Thoracic aorta (tissue), 2 donors: ENCODE results near the gene TBC1D19. TPM values are rescaled to one million over a fixed set of nuclear protein-coding genes. Genes with fewer than 3 reads are reported as not detected.

Source experiments
- ATAC-seq: fragments of 150-250 bp; one replicate; pipeline ENCODE4 v1.8.0; 2017; ENCODE audit warnings: low read depth; ENCODE audit not compliant: insufficient number of reproducible peaks, low FRiP score
- DNase-seq: peaks from one replicate; pipeline ENCODE4 v3.0.0-alpha.2; 2020; ENCODE audit warnings: low spot score
- H3K27ac ChIP-seq, 2 donors: fragments of 200-600 bp; sonication (generic); 1 replicate in 1 of 2; 2 replicates in 1 of 2; pipeline ENCODE4 v1.5.1; 2016; ENCODE audit warnings: mild to moderate bottlenecking in 2 of 2, moderate library complexity in 2 of 2
- H3K27me3 ChIP-seq: fragments of 200-600 bp; sonication (generic); replicated peaks from 2 replicates; pipeline ENCODE4 v1.6.0; 2016; ENCODE audit warnings: mild to moderate bottlenecking; ENCODE audit not compliant: insufficient read depth
- H3K36me3 ChIP-seq: fragments of 200-600 bp; sonication (generic); one replicate; pipeline ENCODE4 v1.5.1; 2016
- H3K4me1 ChIP-seq, 2 donors: fragments of 200-600 bp; sonication (generic); 1 replicate in 1 of 2; 2 replicates in 1 of 2; pipeline versions ENCODE4 v1.5.1 to v1.6.0; 2016; ENCODE audit warnings: low read depth in 2 of 2, mild to moderate bottlenecking in 1 of 2; ENCODE audit not compliant: control insufficient read depth in 1 of 2
- H3K4me3 ChIP-seq: fragments of 200-600 bp; sonication (generic); 2 replicates; pipeline ENCODE4 v1.5.1; 2016; ENCODE audit warnings: mild to moderate bottlenecking
- H3K9me3 ChIP-seq: fragments of 200-600 bp; sonication (generic); 2 replicates; pipeline ENCODE4 v1.5.1; 2016
- CTCF ChIP-seq: fragments of 200-600 bp; sonication (generic); IDR thresholded peaks from one replicate; pipeline ENCODE4 v1.5.1; 2019; ENCODE audit warnings: antibody characterized with exemption
- total RNA-seq, 2 donors: library from RNA; depleted of rRNA; stranded (reverse); fragments of >200 nt; gene quantifications; one replicate each; pipeline versions ENCODE4 v1.1.0 to v1.2.3, GENCODE V29; 2016

The TBC1D19 gene
- total RNA-seq, 2 donors from 2014 or later, result 9.1 to 19.4 TPM

GRCh38 chr4:26558166-26558895, 25.6 kb upstream of the TBC1D19 start:
- H3K9me3 ChIP-seq, result no peaks in the 10 kb centered on the region
- H3K27me3 ChIP-seq, result no peaks in the 10 kb centered on the region
- ATAC-seq, result no peak
- TF ChIP-seq CTCF, result no peak
- H3K36me3 ChIP-seq, result no peaks in the 10 kb centered on the region
- no peak for DNase-seq
- no peak overlapping the region for H3K4me3 ChIP-seq
- no peak overlapping the region for H3K27ac ChIP-seq
- H3K4me1 ChIP-seq, result no peaks in the 10 kb centered on the region

GRCh38 chr4:26566133-26566532, 17.8 kb upstream of the TBC1D19 start:
- ATAC-seq (no peak), DNase-seq (no peak)
- Histone ChIP-seq H3K36me3 (no peaks in the 10 kb centered on the region), H3K9me3 (no peaks in the 10 kb centered on the region), H3K27me3 (no peaks in the 10 kb centered on the region), H3K4me3 (no peak overlapping the region), H3K4me1 (peaks cover 0 to 2% of the 10 kb centered on the region in 2 donors), H3K27ac (no peak overlapping the region)
- TF ChIP-seq CTCF, result no peak

GRCh38 chr4:26568446-26568994, 15.4 kb upstream of the TBC1D19 start:
- ATAC-seq (no peak), DNase-seq (no peak)
- no peak overlapping the region for H3K27ac ChIP-seq
- peaks cover 0 to 2% of the 10 kb centered on the region in 2 donors for H3K4me1 ChIP-seq
- no peak for TF ChIP-seq CTCF
- no peaks in the 10 kb centered on the region for H3K9me3 ChIP-seq
- H3K27me3 ChIP-seq, result no peaks in the 10 kb centered on the region
- H3K36me3 ChIP-seq, result no peaks in the 10 kb centered on the region
- H3K4me3 ChIP-seq, result no peak overlapping the region

- Histone ChIP-seq H3K4me3 (no peak overlapping the region), H3K4me1 (peaks cover 0 to 2% of the 10 kb centered on the region in 2 donors), H3K27me3 (no peaks in the 10 kb centered on the region), H3K9me3 (no peaks in the 10 kb centered on the region), H3K27ac (no peak overlapping the region), H3K36me3 (no peaks in the 10 kb centered on the region)
- no peak for TF ChIP-seq CTCF
- ATAC-seq (no peak), DNase-seq (no peak)
Measured at GRCh38 chr4:26570596-26570995, 13.3 kb upstream of the TBC1D19 start.

- H3K36me3 ChIP-seq, result no peaks in the 10 kb centered on the region
- DNase-seq, result no peak
- TF ChIP-seq CTCF, result no peak
- no peaks in the 10 kb centered on the region for H3K9me3 ChIP-seq
- no peaks in the 10 kb centered on the region for H3K27me3 ChIP-seq
- no peak overlapping the region for H3K4me3 ChIP-seq
- ATAC-seq, result no peak
- H3K27ac ChIP-seq, result no peak overlapping the region
- peaks cover 0 to 9% of the 10 kb centered on the region in 2 donors for H3K4me1 ChIP-seq
Measured at GRCh38 chr4:26573389-26573794, 10.5 kb upstream of the TBC1D19 start.
